NCI-H1092 (cell line): ENCODE results near the gene ARIH2.

Source experiments
- DNase-seq: peaks from one replicate; lab custom pipeline; 2025; lab: John Stamatoyannopoulos, UW

The ARIH2 gene

GRCh38 chr3:49020330-49021212 is 101.9 kb downstream of the ARIH2 start:
- DNase-seq, result no peak

GRCh38 chr3:49021213-49021812 is 102.7 kb downstream of the ARIH2 start:
- peak; percentile 95 for DNase-seq

- peak; percentile 80 for DNase-seq
These were observed 103.4 kb downstream of the ARIH2 start, which contains the start of gene NDUFAF3 for GRCh38 chr3:49021813-49022687. Gene NDUFAF3 (plus strand): TSS chr3:49022121. CDS start chr3:49022145, 24 bp downstream.

- DNase-seq, result no peak
These were observed 104.1 kb downstream of the ARIH2 start for GRCh38 chr3:49022688-49023171.

GRCh38 chr3:49023775-49024174 is 105.1 kb downstream of the ARIH2 start:
- no peak for DNase-seq

GRCh38 chr3:49024449-49024848 is 105.8 kb downstream of the ARIH2 start:
- DNase-seq, result no peak

GRCh38 chr3:49025005-49025792 is 106.6 kb downstream of the ARIH2 start:
- DNase-seq, result no peak

GRCh38 chr3:49025793-49026520 is 107.3 kb downstream of the ARIH2 start:
- DNase-seq, result no peak

GRCh38 chr3:49026536-49026935 is 107.9 kb downstream of the ARIH2 start:
- DNase-seq, result no peak

GRCh38 chr3:49027634-49028033 is 109.0 kb downstream of the ARIH2 start:
- DNase-seq, result no peak

- DNase-seq, result no peak
These were observed 109.6 kb downstream of the ARIH2 start for GRCh38 chr3:49028298-49028672.

GRCh38 chr3:49028673-49029562 is 110.3 kb downstream of the ARIH2 start, which contains the start of gene IMPDH2:
Gene IMPDH2 (minus strand): TSS chr3:49029398. CDS start chr3:49029350, 48 bp downstream.
- DNase-seq, result peak; percentile 90

- no peak for DNase-seq
These were observed 110.9 kb downstream of the ARIH2 start for GRCh38 chr3:49029563-49029884.

- no peak for DNase-seq
These were observed 111.7 kb downstream of the ARIH2 start for GRCh38 chr3:49030321-49030720.

- DNase-seq, result no peak
These were observed 114.1 kb downstream of the ARIH2 start for GRCh38 chr3:49032646-49033304.

GRCh38 chr3:49034650-49035049 is 116.0 kb downstream of the ARIH2 start:
- DNase-seq, result no peak

- no peak for DNase-seq
These were observed 116.6 kb downstream of the ARIH2 start for GRCh38 chr3:49035281-49035680.
